Inflammatory macrophage treated with lipopolysaccharide for 4 hours (primary cell): ENCODE results near the gene DLG1.

Experiments used
- DNase-seq: peaks from one replicate; pipeline ENCODE4 v3.0.0-alpha.2; 2020

DLG1 gene

DNA sequence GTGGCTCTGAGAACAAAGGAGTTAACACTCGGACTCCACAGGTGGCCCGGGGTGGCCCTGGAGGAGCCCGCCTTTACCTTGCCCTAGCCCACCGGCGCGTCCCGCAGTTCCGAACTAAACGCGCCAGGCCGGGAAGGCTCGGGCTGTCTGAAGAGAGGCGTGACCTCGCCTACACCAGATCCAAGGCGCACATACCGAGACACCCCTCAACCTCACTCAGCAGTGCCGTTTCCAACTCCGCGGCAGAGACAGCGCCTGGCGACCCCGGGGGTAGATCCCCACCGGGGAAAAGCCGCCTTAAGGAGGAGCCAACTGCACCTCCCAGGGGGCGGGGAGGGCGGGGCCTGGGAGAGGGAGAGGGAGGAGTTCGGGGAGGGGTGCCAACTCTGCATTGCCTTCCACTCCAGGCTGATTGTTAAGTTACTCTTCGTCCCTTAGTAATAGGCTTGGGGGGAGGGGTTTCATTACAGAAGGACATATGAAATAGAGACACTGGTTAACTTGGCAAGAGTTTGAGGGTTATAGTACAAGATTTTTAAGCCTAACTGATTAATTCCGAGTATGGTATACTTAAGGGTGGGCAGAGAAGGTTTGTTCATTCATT, at the start of gene DLG1:
Gene DLG1, minus strand, starts transcription at position 272 of the 604 bp plus-strand sequence. CDS start 1,408 bp downstream, outside the sequence.
- DNase-seq, result peak; percentile 75

DNA sequence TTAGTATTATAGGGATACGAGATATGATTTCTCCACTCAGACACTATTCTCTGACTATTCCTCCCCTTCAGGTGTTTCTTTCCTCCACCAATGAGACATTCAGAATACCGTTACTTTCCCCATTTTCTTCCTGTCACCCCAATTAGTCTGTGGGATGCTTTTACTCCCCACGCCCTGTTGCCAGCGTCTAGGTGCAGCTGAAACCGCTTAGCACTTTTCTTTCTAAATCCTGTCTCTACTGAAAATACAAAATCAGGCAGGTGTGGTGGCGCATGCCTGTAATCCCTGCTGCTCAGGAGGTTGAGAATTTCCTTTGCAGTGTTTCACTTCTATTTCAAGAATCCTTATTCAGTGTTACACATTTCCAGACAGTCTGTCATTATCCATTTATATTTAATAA, 49.6 kb upstream of the DLG1 start:
- no peak for DNase-seq

- no peak for DNase-seq
These were observed 47.0 kb upstream of the DLG1 start for GRCh38 chr3:197345390-197345789.

GRCh38 chr3:197344582-197345318, 46.3 kb upstream of the DLG1 start:
- DNase-seq, result no peak

GRCh38 chr3:197343656-197344408, 45.4 kb upstream of the DLG1 start:
- no peak for DNase-seq

DNA sequence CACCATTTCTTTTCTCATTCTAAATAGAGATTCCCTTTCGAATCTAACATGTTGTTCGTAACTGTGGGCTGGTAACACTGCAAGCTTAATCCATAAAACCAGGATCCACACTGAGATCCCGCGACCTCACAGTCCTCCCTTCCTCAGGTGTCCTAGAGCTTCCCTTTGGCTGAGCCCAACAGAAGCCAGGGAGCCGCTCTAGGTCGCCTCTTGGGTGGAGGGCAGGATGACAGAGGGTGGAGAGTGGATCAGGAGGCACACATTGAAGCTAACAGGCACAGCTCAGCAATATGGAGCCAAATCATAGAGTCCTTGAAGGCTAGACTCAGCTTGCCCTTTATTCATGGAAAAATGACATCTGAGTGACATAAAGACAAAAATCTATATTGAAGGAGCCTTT, 44.7 kb upstream of the DLG1 start:
- DNase-seq, result no peak

- DNase-seq, result no peak
These were observed 42.1 kb upstream of the DLG1 start for GRCh38 chr3:197340521-197340871.

DNA sequence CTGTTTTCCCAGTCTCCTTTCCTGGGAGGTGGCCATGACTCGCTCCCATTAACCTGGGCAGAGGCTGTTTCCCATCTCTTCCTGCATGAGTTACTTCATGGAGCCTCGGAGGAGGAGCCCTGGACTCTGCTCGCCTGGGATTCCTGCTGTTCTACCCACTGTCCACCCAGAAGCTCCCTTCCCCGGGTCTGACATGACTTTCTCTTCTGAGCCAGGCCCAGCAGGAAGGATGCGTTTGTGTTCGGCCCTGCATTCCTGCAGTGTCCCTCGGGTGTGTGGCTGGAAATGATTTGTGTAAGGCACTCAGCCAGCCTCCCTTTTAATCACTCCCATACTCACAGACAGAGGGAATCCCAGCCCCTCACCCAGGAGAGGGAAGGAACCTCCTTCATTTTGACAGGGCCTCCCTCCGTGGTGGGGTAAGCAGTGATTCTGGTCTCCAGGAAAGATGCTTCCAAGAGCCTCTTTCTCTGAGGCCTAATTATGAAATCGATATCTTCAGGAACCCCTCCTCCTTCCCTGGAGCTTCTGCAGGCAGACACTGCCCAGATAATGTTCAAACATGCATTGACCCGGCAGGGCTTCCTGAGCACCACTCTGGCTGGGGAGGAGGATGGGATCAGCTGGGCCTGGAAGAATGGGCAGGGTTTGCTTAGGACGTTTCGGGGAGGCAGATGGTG, 41.6 kb upstream of the DLG1 start:
- no peak for DNase-seq

GRCh38 chr3:197338586-197338985, 40.2 kb upstream of the DLG1 start:
- DNase-seq, result no peak

DNA sequence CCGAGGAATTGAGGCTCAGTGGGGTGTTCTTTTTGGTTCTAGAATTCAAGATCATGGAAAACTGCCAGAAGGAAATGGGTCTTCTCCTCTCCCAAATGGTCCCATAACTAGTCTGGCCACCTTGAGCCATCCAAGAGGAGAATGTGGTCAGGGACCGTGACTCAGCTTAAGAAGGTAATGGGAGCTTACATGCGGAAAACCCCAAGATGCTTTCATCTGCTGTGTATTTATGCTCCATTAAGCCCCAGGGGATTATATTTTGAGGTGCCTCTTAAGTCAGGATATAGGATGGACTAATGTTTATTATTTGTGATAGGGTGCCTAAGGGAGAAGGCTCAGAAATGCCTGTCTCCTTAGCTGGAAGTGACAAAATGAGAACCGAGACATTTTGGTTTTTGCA, 39.2 kb upstream of the DLG1 start:
- DNase-seq, result no peak

GRCh38 chr3:197337214-197337613, 38.8 kb upstream of the DLG1 start:
- DNase-seq, result no peak

- DNase-seq, result peak; percentile 1
These were observed 37.9 kb upstream of the DLG1 start for GRCh38 chr3:197336348-197336747.

- no peak for DNase-seq
These were observed 37.2 kb upstream of the DLG1 start for GRCh38 chr3:197335428-197336132.

- DNase-seq, result no peak
These were observed 35.7 kb upstream of the DLG1 start for GRCh38 chr3:197333901-197334639.

DNA sequence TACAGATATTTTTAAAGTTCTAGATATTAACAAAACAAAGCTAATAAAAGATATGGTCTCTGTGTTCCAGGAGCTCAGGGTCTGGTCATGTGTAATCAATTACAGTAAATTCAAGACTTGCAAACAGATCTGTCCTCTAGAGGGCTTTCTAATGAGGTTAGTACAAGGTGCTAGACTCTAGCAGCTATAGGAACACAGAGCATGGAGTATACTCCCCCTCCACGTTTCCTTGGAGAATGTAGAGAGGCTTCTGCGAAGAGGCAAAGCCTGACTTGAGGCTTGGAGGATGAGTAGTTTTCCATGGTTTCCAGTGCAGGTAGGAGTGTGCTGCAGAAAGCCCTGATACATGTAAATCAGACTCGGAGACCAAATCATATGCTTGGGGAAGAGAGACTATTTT, 32.7 kb upstream of the DLG1 start:
- no peak for DNase-seq

DNA sequence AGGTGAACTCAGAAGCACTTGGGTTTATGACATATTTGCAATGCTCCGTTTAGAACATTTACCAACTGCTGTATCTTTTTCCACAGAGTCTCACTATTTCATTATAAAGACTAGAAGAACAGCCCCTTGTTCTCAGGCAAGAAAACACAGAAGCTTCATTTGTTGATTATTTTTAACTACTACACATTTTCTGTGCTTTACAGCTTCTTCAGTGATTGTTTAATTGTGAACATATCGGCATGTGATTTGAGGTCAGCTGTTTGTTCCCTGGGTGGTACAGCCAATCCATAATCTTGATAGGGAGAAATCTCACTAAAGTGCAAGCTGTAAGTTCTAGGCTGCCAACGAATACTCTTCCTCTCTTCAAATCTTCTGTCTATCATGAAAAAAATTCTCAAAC, 31.0 kb upstream of the DLG1 start:
- no peak for DNase-seq

DNA sequence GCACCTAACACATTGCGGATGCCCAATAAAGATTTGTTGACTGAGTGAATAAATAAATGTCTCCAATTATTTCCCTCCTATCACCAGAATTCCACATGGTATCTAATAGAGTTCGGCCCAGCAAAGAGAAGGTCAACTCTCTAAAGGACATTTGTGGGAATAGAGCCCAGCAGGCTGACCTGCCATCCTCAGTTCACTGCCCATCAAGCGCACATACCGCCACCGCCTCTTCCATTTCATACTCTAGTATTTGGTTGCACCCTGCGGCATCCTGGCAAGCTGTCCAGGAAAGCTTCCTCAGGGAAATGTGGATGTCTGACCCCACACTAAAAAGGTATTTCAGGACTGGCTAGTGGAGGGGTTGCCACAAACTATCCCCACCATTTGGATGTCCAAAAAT, 29.8 kb upstream of the DLG1 start:
- DNase-seq, result no peak

- DNase-seq, result peak; percentile 12
These were observed 29.3 kb upstream of the DLG1 start for GRCh38 chr3:197327701-197328100.

DNA sequence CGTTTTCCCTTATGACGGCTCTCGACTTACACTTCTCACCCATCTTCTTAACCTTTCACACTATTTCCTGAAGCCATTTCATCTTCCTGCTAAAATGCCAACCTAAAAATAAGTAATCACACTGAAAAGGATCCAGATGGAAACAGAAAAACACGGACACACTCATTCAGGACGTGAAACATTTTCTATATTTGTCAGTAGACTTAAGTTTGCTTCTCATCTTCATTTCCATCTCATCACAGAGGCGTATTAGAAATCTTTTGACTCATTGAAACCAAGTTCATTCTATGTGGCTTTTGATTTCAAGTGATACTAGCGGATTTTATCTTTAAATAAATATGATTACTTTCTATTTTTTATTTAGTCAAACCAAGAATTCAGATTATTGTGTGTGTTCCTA, 27.4 kb upstream of the DLG1 start:
- no peak for DNase-seq

DNA sequence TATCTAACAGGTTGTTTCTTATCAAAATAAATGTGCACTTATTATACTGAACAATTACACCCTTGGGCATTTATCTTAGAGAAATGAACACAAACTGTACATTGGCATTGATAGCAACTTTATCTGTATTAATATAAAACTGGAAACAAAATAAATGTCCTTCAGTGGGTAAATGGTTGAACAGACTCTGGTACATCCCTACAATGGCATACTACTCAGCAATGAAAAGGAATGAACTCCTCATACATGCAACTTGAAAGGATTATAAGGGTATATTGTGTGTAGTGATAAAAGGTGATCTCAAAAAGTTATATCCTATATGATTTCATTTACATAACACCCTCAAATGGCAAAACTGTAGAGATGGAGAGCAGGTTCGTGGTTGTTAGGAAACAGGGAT, 23.7 kb upstream of the DLG1 start:
- DNase-seq, result no peak

DNA sequence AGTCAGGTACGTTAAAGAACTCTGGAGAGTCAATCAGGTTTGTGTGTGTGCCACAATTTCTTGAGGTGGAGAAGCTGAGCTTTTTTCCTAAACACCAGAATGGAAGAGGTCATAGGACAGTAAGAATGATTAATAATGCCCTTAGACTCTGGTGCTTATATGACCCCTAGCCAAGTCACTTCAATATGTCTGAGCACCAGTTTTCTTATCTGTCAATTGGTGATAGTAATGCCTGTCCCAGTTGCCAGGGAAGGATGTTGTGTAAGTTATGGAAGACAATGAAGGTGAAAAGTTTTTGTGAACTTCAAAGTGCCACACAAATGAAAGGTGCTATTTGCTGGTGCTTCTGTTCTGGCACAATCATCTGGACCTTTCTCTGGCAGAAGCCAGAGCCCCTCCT, 22.2 kb upstream of the DLG1 start:
- no peak for DNase-seq

DNA sequence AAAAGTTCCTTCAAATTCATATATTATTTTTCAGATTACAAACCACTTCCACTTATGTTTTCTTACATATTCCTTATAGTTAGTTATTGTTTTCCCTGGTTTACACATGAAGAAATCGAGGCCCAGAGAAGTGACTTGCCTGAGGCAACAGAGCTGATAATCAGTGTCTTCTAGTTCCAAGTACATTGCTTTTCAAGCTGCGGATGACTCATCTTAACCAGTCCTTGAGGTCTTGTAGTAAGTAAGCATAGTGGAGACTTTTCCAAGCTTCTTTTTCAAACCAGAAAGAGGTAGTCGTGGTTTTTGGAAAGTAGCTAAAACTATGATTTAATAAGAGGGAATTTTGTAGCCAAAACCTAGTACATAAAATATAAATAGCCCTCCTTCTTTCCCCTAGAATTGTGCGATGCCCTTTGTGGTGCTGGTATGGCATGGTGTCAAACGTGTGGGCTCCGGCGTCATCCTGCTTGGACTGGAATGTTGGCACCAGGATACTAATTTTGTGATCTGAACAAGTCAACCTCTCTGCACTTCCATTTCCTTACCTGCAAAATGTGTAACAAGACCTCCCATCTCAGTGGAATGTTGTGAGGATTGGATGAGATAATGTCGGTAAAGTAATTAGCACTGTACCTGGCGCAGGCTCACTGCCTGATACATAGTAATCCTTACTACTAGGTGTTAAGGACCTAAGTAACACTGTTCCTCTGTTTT, 19.0 kb upstream of the DLG1 start:
- DNase-seq, result no peak
